Keratinocyte (primary cell): ENCODE results near the gene MND1.

ENCODE experiments used
- CTCF ChIP-seq, 3 experiments: IDR thresholded peaks in 1 of 3; conservative IDR thresholded peaks in 1 of 3; optimal IDR thresholded peaks in 1 of 3; 2 replicates in 2 of 3; 3 replicates in 1 of 3; pipeline versions ENCODE3 to v1.5.1; 2011; ENCODE audit warnings: low read length in 3 of 3, mild to moderate bottlenecking in 3 of 3, moderate library complexity in 2 of 3, control low read depth in 1 of 3, inconsistent platforms in 1 of 3; ENCODE audit not compliant: insufficient read depth in 2 of 3; ENCODE audit errors: extremely low read depth in 1 of 3
- EZH2 ChIP-seq: IDR thresholded peaks from one replicate; pipeline ENCODE4 v1.6.1; 2012; ENCODE audit warnings: inconsistent platforms, mild to moderate bottlenecking, low read length, moderate library complexity

- TF ChIP-seq CTCF (optimal IDR thresholded peaks at IDR 0.05 in 1 of 3, IDR thresholded peaks at IDR 0.05 in 1 of 3, conservative IDR thresholded peaks at IDR 0.05 in 1 of 3; ENCODE audit: extremely low read depth in 1 of 3, insufficient read depth in 2 of 3, low read length in 3 of 3) (no peak), EZH2 (no peak)
Measured at GRCh38 chr4:153433754-153434105, 89.2 kb downstream of the MND1 start.
